H1 (cell line): ENCODE results near the gene RAB30. TPM values are rescaled to one million over a fixed set of nuclear protein-coding genes. Genes with fewer than 3 reads are reported as not detected.

ENCODE experiments used
- CTCF ChIA-PET: fragments of 300-600 bp; sonication (Branson Sonifier 250); formaldehyde crosslinking; loops from one replicate; lab custom pipeline; 2021; ENCODE audit not compliant: partially characterized antibody; lab: Charles Lee
- POLR2A ChIA-PET: fragments of 300-600 bp; sonication (Branson Sonifier 250); formaldehyde crosslinking; loops from one replicate; lab custom pipeline; 2021; ENCODE audit warnings: inconsistent platforms; ENCODE audit not compliant: partially characterized antibody; lab: Charles Lee
- DNase-seq, 2 experiments: peaks; one replicate each; pipeline versions ENCODE4 v3.0.0 to v3.0.0-alpha.2; 2010 to 2022; ENCODE audit warnings: low spot score in 2 of 2, low read depth in 1 of 2, mixed read lengths in 1 of 2
- FAIRE-seq: peaks from 2 replicates; lab custom pipeline; 2011; peaks lifted over from hg19 to GRCh38; lab: Jason Lieb, UNC
- H2AFZ ChIP-seq: 2 replicates; pipeline ENCODE4 v1.8.1; 2012; ENCODE audit warnings: low read length, inconsistent platforms
- H2AK5ac ChIP-seq: 2 replicates; pipeline ENCODE4 v1.6.1; 2013; ENCODE audit warnings: low read depth, low read length
- H2BK120ac ChIP-seq: replicated peaks from 2 replicates; pipeline ENCODE3; 2013; ENCODE audit warnings: low read depth, low read length, inconsistent platforms
- H2BK12ac ChIP-seq: 2 replicates; pipeline ENCODE4 v1.6.1; 2013; ENCODE audit warnings: low read depth, low read length
- H2BK15ac ChIP-seq: 2 replicates; pipeline ENCODE4 v1.6.1; 2013; ENCODE audit warnings: low read length
- H2BK20ac ChIP-seq: 2 replicates; pipeline ENCODE4 v1.6.1; 2013; ENCODE audit warnings: low read length
- H2BK5ac ChIP-seq: 2 replicates; pipeline ENCODE4 v1.6.1; 2013; ENCODE audit warnings: low read depth, low read length
- H3K14ac ChIP-seq: 2 replicates; pipeline ENCODE4 v1.6.1; 2013; ENCODE audit warnings: inconsistent platforms; ENCODE audit not compliant: insufficient read length
- H3K18ac ChIP-seq: 2 replicates; pipeline ENCODE4 v1.6.1; 2013; ENCODE audit warnings: low read length; ENCODE audit errors: extremely low read depth
- H3K23ac ChIP-seq: 2 replicates; pipeline ENCODE4 v1.6.1; 2013; ENCODE audit warnings: inconsistent platforms; ENCODE audit not compliant: insufficient read length
- H3K23me2 ChIP-seq: 2 replicates; pipeline ENCODE4 v1.6.1; 2013; ENCODE audit warnings: low read depth, low read length
- H3K27ac ChIP-seq: 2 replicates; pipeline ENCODE4 v1.6.1; 2011; ENCODE audit warnings: low read depth, low read length, inconsistent platforms
- H3K27me3 ChIP-seq, 4 experiments: replicated peaks in 1 of 4; 1 replicate in 1 of 4; 2 replicates in 3 of 4; pipeline versions ENCODE4 v1.6.1 to v1.8.1; 2011 to 2013; ENCODE audit warnings: low read length in 3 of 4, mild to moderate bottlenecking in 3 of 4, inconsistent platforms in 2 of 4, mixed read lengths in 2 of 4, moderate library complexity in 1 of 4; ENCODE audit not compliant: control insufficient read depth in 3 of 4, insufficient read depth in 3 of 4; ENCODE audit errors: extremely low read depth in 1 of 4
- H3K36me3 ChIP-seq, 4 experiments: 2 replicates each; pipeline versions ENCODE4 v1.6.1 to v1.8.1; 2011 to 2013; ENCODE audit warnings: mild to moderate bottlenecking in 4 of 4, low read length in 3 of 4, moderate library complexity in 2 of 4, control low read depth in 1 of 4, inconsistent platforms in 1 of 4; ENCODE audit not compliant: insufficient read depth in 4 of 4, control insufficient read depth in 2 of 4
- H3K4ac ChIP-seq: replicated peaks from 2 replicates; pipeline ENCODE3; 2013; ENCODE audit warnings: low read length, low read depth, mixed read lengths, inconsistent platforms; ENCODE audit not compliant: insufficient read length
- H3K4me1 ChIP-seq, 4 experiments: replicated peaks in 1 of 4; 1 replicate in 1 of 4; 2 replicates in 3 of 4; pipeline versions ENCODE4 v1.6.1 to v1.8.1; 2011 to 2013; ENCODE audit warnings: low read length in 3 of 4, inconsistent platforms in 2 of 4, mixed read lengths in 1 of 4; ENCODE audit not compliant: insufficient read depth in 4 of 4, control insufficient read depth in 3 of 4
- H3K4me2 ChIP-seq, 2 experiments: 2 replicates each; pipeline versions ENCODE4 v1.6.1 to v1.8.1; 2011 to 2013; ENCODE audit warnings: low read depth in 2 of 2, low read length in 2 of 2, control low read depth in 1 of 2, inconsistent platforms in 1 of 2, mild to moderate bottlenecking in 1 of 2; ENCODE audit not compliant: insufficient read depth in 1 of 2
- H3K4me3 ChIP-seq, 4 experiments: fragments of 200-600, 300-600 bp in 1 of 4; sonication (generic), shearing (Covaris generic), sonication (Bioruptor Twin) in 1 of 4; 2 replicates each; pipeline versions ENCODE4 v1.5.1 to v1.8.1; 2011 to 2016; ENCODE audit warnings: low read length in 4 of 4, low read depth in 3 of 4, control low read depth in 2 of 4, inconsistent platforms in 2 of 4, mild to moderate bottlenecking in 2 of 4, mixed read lengths in 1 of 4, moderate library complexity in 1 of 4; ENCODE audit not compliant: insufficient read depth in 2 of 4; ENCODE audit errors: extremely low read depth in 1 of 4
- H3K56ac ChIP-seq: replicated peaks from 2 replicates; pipeline ENCODE3; 2013; ENCODE audit warnings: low read depth, mild to moderate bottlenecking, mixed read lengths, low read length, inconsistent platforms; ENCODE audit not compliant: insufficient read length
- H3K79me1 ChIP-seq: 2 replicates; pipeline ENCODE4 v1.6.1; 2013; ENCODE audit warnings: low read depth, low read length, control low read depth
- H3K79me2 ChIP-seq, 2 experiments: 2 replicates each; pipeline versions ENCODE4 v1.6.1 to v1.8.1; 2012 to 2013; ENCODE audit warnings: low read length in 2 of 2, mild to moderate bottlenecking in 2 of 2, inconsistent platforms in 1 of 2; ENCODE audit not compliant: insufficient read depth in 2 of 2, control insufficient read depth in 1 of 2
- H3K9ac ChIP-seq, 4 experiments: replicated peaks in 1 of 4; 1 replicate in 1 of 4; 2 replicates in 3 of 4; pipeline versions ENCODE4 v1.6.1 to v1.8.1; 2011 to 2013; ENCODE audit warnings: low read depth in 3 of 4, low read length in 3 of 4, control low read depth in 2 of 4, mild to moderate bottlenecking in 2 of 4, moderate library complexity in 2 of 4, inconsistent platforms in 1 of 4; ENCODE audit errors: extremely low read depth in 1 of 4
- H3K9me3 ChIP-seq, 2 experiments: 2 replicates each; pipeline versions ENCODE4 v1.6.1 to v1.8.1; 2012 to 2013; ENCODE audit warnings: mild to moderate bottlenecking in 2 of 2, moderate library complexity in 2 of 2, control low read depth in 1 of 2, inconsistent platforms in 1 of 2, low read depth in 1 of 2, low read length in 1 of 2, mixed read lengths in 1 of 2; ENCODE audit not compliant: insufficient read depth in 2 of 2
- H4K20me1 ChIP-seq, 2 experiments: replicated peaks in 1 of 2; 2 replicates each; pipeline versions ENCODE3 to v1.8.1; 2011 to 2013; ENCODE audit warnings: inconsistent platforms in 2 of 2, low read length in 2 of 2, mild to moderate bottlenecking in 1 of 2; ENCODE audit not compliant: insufficient read depth in 2 of 2, control insufficient read depth in 1 of 2
- H4K5ac ChIP-seq: 2 replicates; pipeline ENCODE4 v1.6.1; 2013; ENCODE audit warnings: low read length, low read depth, mixed read lengths, inconsistent platforms; ENCODE audit not compliant: insufficient read length
- H4K8ac ChIP-seq: 2 replicates; pipeline ENCODE4 v1.8.0; 2013; ENCODE audit warnings: mild to moderate bottlenecking, moderate library complexity, low read length, inconsistent platforms; ENCODE audit not compliant: insufficient read depth; ENCODE audit errors: extremely low read depth
- H4K91ac ChIP-seq: replicated peaks from 2 replicates; pipeline ENCODE3; 2013; ENCODE audit warnings: low read length, mixed read lengths, inconsistent platforms; ENCODE audit not compliant: insufficient read length
- CEBPB ChIP-seq: IDR thresholded peaks from 2 replicates; pipeline ENCODE4 v1.6.1; 2012; ENCODE audit warnings: low read depth, low read length
- CHD1 ChIP-seq: IDR thresholded peaks from 2 replicates; pipeline ENCODE4 v1.6.1; 2012; ENCODE audit warnings: low read depth, low read length, improper control_type of control experiment
- GTF2F1 ChIP-seq: IDR thresholded peaks from 2 replicates; pipeline ENCODE4 v1.6.1; 2012; ENCODE audit warnings: low read depth, low read length, improper control_type of control experiment, borderline replicate concordance
- HDAC6 ChIP-seq: IDR thresholded peaks from one replicate; pipeline ENCODE4 v1.7.1; 2012; ENCODE audit warnings: low read depth, mild to moderate bottlenecking, inconsistent platforms, low read length, moderate library complexity
- JUND ChIP-seq: IDR thresholded peaks from 2 replicates; pipeline ENCODE4 v1.6.1; 2011; ENCODE audit warnings: mild to moderate bottlenecking, improper control_type of control experiment, low read length
- KDM5A ChIP-seq: fragments of 200-600 bp; IDR thresholded peaks from 2 replicates; pipeline ENCODE4 v1.7.1; 2012; ENCODE audit warnings: mild to moderate bottlenecking, low read length, inconsistent platforms, mixed read lengths
- SP4 ChIP-seq: IDR thresholded peaks from 2 replicates; pipeline ENCODE4 v1.6.1; 2012; ENCODE audit warnings: low read length, inconsistent platforms
- TAF7 ChIP-seq: optimal IDR thresholded peaks from 2 replicates; pipeline ENCODE3; 2011; ENCODE audit warnings: low read depth, mild to moderate bottlenecking, inconsistent platforms, low read length, moderate library complexity, borderline replicate concordance
- YY1 ChIP-seq: IDR thresholded peaks from 2 replicates; pipeline ENCODE4 v1.6.1; 2011; ENCODE audit warnings: low read depth, mild to moderate bottlenecking, low read length
- WGBS, 2 experiments: shearing (Covaris generic) in 1 of 2; methylation state at CpG; one replicate each; pipeline versions ENCODE4 v1.1.6 to v1.1.7; 2013 to 2015; ENCODE audit warnings: low lambda C conversion rate in 2 of 2, mixed read lengths in 2 of 2, inconsistent platforms in 1 of 2, low coverage in 1 of 2, missing lambda C conversion rate in 1 of 2; ENCODE audit not compliant: insufficient replicate concordance in 2 of 2, insufficient coverage in 1 of 2, insufficient read length in 1 of 2; ENCODE audit errors: extremely low coverage in 1 of 2, missing lambda C conversion rate in 1 of 2; 5-methylcytosine and 5-hydroxymethylcytosine counted together
- polyA plus RNA-seq, 7 experiments: library from polyadenylated mRNA; depleted of rRNA in 3 of 7; stranded (reverse) in 5 of 7; unstranded in 2 of 7; fragments of >200 nt in 5 of 7; fragments of 200-250 nt in 2 of 7; gene quantifications; 1 replicate in 5 of 7; 2 replicates in 1 of 7; 4 replicates in 1 of 7; pipeline versions ENCODE4 v1.2.1 to v1.2.3, GENCODE V29; 2011 to 2013; ENCODE audit warnings: missing spikeins in 2 of 7, mixed read lengths in 2 of 7
- total RNA-seq: library from RNA; stranded (reverse); fragmentation: NEBNext Ultra II Directional; extraction: Animal tissue kit (Norgen Biotek cat#: 25700); gene quantifications from 2 replicates; pipeline ENCODE4 v1.2.1, GENCODE V29; 2021

RAB30 gene
- total and polyA plus RNA-seq, 2 of the 8 experiments (the other 6 are each of a cell fraction or from before 2014, with no cell fraction given): 1.6 to 11.7 TPM

DNA sequence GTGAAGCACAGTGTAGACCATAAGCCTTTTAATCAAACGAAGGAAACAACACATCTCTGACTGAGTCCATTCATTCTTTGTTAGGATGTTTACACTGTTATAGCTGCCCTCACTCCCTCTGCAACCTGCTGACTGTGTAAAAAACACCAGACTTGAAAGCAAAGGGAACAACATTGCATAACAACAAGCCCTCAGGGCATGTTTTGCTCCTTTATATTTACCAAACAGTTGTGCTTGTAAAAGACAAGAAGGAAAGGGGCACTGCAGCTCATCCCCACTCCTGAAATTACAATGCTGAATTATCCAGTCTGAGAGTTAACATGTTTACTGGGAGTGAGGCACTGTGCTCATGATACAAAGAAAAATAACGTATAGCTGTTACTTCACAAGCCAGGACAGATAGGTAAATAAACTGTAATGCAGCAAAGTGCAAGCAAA lies 46.4 kb downstream of the RAB30 start:
- Histone ChIP-seq H3K23me2 (no peaks in the 10 kb centered on the region), H3K79me2 (no peaks in the 10 kb centered on the region; a peak in 1 of 4 replicates)
- CTCF ChIA-PET: interaction anchor here (1.1 kb wide), 1 partner anchor 18 kb away, joined by 4 read pairs; no protein-coding TSS in a partner anchor
- TF ChIP-seq CHD1: no peak
- no peak for TF ChIP-seq GTF2F1
- TF ChIP-seq TAF7: no peak
- no peak for TF ChIP-seq YY1
- TF ChIP-seq KDM5A: no peak
- no peak for TF ChIP-seq HDAC6
- no peak for TF ChIP-seq JUND
- no peak for TF ChIP-seq CEBPB
- no peak for TF ChIP-seq SP4

More for the DNA sequence above, 46.4 kb downstream of the RAB30 start:
- Histone ChIP-seq H2BK20ac (no peak overlapping the region), H2BK12ac (no peak overlapping the region), H3K14ac (no peak overlapping the region), H3K36me3 (no peaks in the 10 kb centered on the region), H4K20me1 (no peaks in the 10 kb centered on the region), H3K18ac (no peak overlapping the region), H3K27ac (no peak overlapping the region), H3K9ac (no peak overlapping the region), H4K91ac (no peak overlapping the region), H2AFZ (no peak overlapping the region), H3K23ac (no peak overlapping the region), H2BK5ac (no peak overlapping the region), H3K4ac (no peak overlapping the region), H3K4me2 (peak overlapping the region; percentile 15; a peak in 1 of 4 replicates), H3K79me1 (no peaks in the 10 kb centered on the region), H2BK15ac (no peak overlapping the region), H2BK120ac (no peak overlapping the region), H4K8ac (no peak overlapping the region), H3K9me3 (no peaks in the 10 kb centered on the region), H2AK5ac (no peak overlapping the region), H3K4me1 (peaks cover 0 to 9% (median 7%) of the 10 kb centered on the region in 4 experiments; a peak in 4 of 7 replicates), H3K27me3 (no peaks in the 10 kb centered on the region), H4K5ac (no peak overlapping the region), H3K56ac (no peak overlapping the region), H3K4me3 (no peak overlapping the region)
- no peak for DNase-seq
- 21% methylated on average over 2 of the region's 2 CpGs; no CpG with 5 or more reads in 1 of the 2 experiments for WGBS, 2 experiments
- POLR2A ChIA-PET: no interaction called here
- no peak for FAIRE-seq
